Gastroesophageal sphincter (tissue), 4 donors: ENCODE results near the gene KLRG1. TPM values are rescaled to one million over a fixed set of nuclear protein-coding genes. Genes with fewer than 3 reads are reported as not detected.

Experiments
- ATAC-seq: fragments of 150-250 bp; one replicate; pipeline ENCODE4 v1.9.1; 2016; ENCODE audit warnings: mild to moderate bottlenecking, moderate library complexity
- H3K27ac ChIP-seq, 4 donors: fragments of 200-600 bp; sonication (generic) in 3 of 4; 1 replicate in 3 of 4; 2 replicates in 1 of 4; pipeline ENCODE4 v1.5.1; 2016 to 2019
- H3K27me3 ChIP-seq: fragments of 200-600 bp; sonication (generic); one replicate; pipeline ENCODE4 v1.5.1; 2019
- H3K36me3 ChIP-seq, 2 donors: fragments of 200-600 bp; sonication (generic); one replicate each; pipeline ENCODE4 v1.5.1; 2019; ENCODE audit warnings: control low read depth in 1 of 2
- H3K4me1 ChIP-seq, 3 donors: fragments of 200-600 bp; sonication (generic); 1 replicate in 2 of 3; 2 replicates in 1 of 3; pipeline ENCODE4 v1.5.1; 2016 to 2019; ENCODE audit warnings: control low read depth in 2 of 3
- H3K4me3 ChIP-seq, 2 donors: fragments of 200-600 bp; sonication (generic); one replicate each; pipeline ENCODE4 v1.5.1; 2019; ENCODE audit warnings: mild to moderate bottlenecking in 1 of 2, moderate library complexity in 1 of 2
- H3K9me3 ChIP-seq, 3 donors: fragments of 200-600 bp; sonication (generic); one replicate each; pipeline ENCODE4 v1.5.1; 2017 to 2019; ENCODE audit warnings: control low read depth in 2 of 3
- EP300 ChIP-seq: sonication (generic); formaldehyde crosslinking; IDR thresholded peaks from one replicate; pipeline ENCODE4 v1.6.1; 2017; ENCODE audit warnings: antibody characterized with exemption, mild to moderate bottlenecking
- POLR2A ChIP-seq, 2 donors: fragments of 450-650 bp; IDR thresholded peaks; one replicate each; pipeline ENCODE4 v1.6.1; 2017; ENCODE audit warnings: antibody characterized with exemption in 2 of 2, mild to moderate bottlenecking in 2 of 2, moderate library complexity in 1 of 2
- POLR2AphosphoS5 ChIP-seq: sonication (generic); formaldehyde crosslinking; IDR thresholded peaks from one replicate; pipeline ENCODE4 v1.6.1; 2017; ENCODE audit warnings: antibody characterized with exemption
- WGBS, 2 donors: methylation state at CpG; one replicate each; pipeline ENCODE4 v1.1.5; 2018; ENCODE audit warnings: low coverage in 1 of 2; 5-methylcytosine and 5-hydroxymethylcytosine counted together
- total RNA-seq, 4 donors: library from RNA; depleted of rRNA; stranded (reverse); fragments of >200 nt; gene quantifications; one replicate each; pipeline ENCODE4 v1.1.0, GENCODE V29; 2016
- TF ChIP-seq, protein P1 (sequence below), 4 experiments: fragments of 200-600 bp in 2 of 4; fragments of 450-650 bp in 2 of 4; sonication (generic) in 1 of 4; IDR thresholded peaks; one replicate each; pipeline ENCODE4 v1.5.1; 2017 to 2019; ENCODE audit warnings: antibody characterized with exemption in 4 of 4, mild to moderate bottlenecking in 2 of 4, moderate library complexity in 2 of 4

KLRG1 gene
- total RNA-seq, 4 donors from 2014 or later, result 0.45 to 5.7 (median 1.6) TPM; not detected in 1

DNA sequence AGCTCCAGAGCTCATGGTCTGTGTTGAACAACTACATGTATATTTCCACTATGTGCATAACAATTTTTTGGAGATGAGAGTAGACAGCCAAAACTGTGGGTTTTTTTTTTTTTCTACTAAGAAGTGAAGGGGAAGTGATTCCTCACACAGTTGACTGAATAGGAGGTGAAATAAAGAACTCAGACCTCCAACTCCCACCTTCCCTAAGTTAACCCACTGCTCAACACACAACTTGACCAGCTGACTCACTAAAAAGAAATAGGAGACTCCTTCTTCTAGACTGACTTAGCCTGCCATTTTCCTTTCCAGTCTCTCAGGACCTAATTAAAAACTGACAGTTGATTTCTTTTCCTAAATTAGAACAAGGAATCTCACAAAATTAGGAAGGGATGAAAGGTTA lies 41.6 kb upstream of the KLRG1 start:
- no peak for ATAC-seq
- Histone ChIP-seq H3K27ac (no peak overlapping the region), H3K4me3 (no peak overlapping the region), H3K9me3 (no peaks in the 10 kb centered on the region), H3K27me3 (no peaks in the 10 kb centered on the region), H3K4me1 (peaks cover 0 to 40% (median 4%) of the 10 kb centered on the region in 3 donors), H3K36me3 (peaks cover 6 to 36% of the 10 kb centered on the region in 2 donors)
- TF ChIP-seq POLR2AphosphoS5 (no peak), EP300 (no peak), POLR2A (IDR thresholded peaks at IDR 0.05) (no peak)
- TF ChIP-seq, protein P1, sequence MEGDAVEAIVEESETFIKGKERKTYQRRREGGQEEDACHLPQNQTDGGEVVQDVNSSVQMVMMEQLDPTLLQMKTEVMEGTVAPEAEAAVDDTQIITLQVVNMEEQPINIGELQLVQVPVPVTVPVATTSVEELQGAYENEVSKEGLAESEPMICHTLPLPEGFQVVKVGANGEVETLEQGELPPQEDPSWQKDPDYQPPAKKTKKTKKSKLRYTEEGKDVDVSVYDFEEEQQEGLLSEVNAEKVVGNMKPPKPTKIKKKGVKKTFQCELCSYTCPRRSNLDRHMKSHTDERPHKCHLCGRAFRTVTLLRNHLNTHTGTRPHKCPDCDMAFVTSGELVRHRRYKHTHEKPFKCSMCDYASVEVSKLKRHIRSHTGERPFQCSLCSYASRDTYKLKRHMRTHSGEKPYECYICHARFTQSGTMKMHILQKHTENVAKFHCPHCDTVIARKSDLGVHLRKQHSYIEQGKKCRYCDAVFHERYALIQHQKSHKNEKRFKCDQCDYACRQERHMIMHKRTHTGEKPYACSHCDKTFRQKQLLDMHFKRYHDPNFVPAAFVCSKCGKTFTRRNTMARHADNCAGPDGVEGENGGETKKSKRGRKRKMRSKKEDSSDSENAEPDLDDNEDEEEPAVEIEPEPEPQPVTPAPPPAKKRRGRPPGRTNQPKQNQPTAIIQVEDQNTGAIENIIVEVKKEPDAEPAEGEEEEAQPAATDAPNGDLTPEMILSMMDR (IDR thresholded peaks at IDR 0.05), result no peak

DNA sequence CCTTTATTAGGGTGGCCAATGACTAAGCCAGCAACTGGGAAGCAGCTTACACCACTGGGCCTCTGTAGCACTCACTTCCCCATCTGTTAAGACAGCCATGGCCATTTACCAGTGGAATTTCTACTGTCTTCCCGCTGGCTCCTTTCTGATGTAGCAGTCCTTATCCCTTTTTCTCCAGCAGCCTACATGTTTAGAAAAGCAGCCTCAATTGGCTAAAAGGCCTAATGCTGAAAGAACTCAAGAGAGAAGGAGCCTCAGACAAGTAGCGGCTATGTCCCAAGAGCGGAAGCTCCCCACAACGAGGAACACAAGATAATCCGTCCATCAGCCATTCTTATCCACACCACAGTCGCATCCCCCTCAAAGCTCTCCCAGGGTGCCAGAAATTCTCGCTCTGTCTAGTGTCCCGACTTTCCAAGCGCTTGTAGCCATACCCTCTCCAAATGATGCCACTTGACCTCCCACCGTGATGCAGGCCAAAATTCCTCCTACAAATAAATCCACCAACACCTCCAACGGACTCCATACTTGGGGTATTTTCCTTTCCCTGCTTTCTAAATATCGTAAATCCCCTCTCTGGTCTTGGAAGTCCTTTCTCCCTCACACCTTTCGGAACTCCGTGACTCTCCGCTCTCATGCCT lies 40.5 kb upstream of the KLRG1 start:
- WGBS, 2 donors, result 0 to 3% methylated on average over 8 to 12 of the region's 15 CpGs
- H3K27ac ChIP-seq, result peak overlapping the region; percentile 95 to 97 (median 95)
- TF ChIP-seq EP300 (no peak), POLR2A (IDR thresholded peaks at IDR 0.05) (no peak), POLR2AphosphoS5 (no peak)
- TF ChIP-seq, protein P1 (IDR thresholded peaks at IDR 0.05), result no peak
- H3K27me3 ChIP-seq, result no peaks in the 10 kb centered on the region
- peaks cover 0 to 40% (median 4%) of the 10 kb centered on the region in 3 donors for H3K4me1 ChIP-seq
- no peaks in the 10 kb centered on the region for H3K9me3 ChIP-seq
- ATAC-seq, result no peak
- H3K4me3 ChIP-seq, result peak overlapping the region; percentile 52 to 74
- H3K36me3 ChIP-seq, result peaks cover 0 to 26% of the 10 kb centered on the region in 2 donors

DNA sequence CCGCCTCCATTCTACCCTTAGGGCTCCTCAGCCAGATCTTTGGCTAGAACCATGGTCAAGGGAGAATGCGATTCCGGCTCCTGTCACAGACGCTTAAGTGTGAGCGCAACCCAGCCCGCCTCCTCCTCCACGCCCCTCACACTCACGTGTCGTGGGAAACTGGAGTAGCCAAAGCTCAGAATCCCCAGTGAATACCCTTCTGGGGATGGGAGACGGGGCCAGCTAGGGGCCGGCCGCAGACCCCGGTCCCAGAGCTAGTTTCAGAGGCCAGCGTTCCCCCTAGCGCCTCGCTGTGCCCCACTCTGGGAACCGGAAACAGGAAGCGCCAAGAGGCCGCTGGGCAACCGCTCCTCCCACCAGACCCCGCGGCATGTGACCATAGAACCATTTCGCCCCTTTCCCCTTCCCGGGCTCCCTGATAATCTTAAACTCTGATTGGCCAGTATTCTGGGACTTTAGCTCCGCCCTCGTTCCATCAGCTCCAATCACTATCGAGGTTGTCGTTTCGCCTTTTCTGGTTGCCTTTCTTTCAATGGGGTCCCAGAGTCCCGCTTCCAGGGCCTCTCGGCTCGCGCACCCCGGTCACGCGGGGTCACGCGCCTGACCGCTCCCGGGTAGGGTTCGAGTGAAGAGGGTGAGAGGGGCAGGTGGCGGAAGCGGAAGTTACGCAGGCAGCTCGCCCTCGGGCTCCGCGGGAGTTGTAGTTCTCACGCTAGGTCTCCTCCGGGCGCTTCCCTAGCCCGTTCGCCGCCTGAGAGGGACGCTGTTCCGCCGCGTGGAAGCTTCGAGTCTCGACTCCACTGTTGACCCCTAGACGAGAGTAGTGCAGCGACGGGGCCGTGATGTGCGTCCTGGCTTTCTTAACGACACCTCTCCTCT lies 39.8 kb upstream of the KLRG1 start, which contains the start of gene M6PR:
M6PR (minus strand) TSS at position 304 of the 879 bp plus-strand sequence. CDS start 3,241 bp downstream, outside the sequence.
- Histone ChIP-seq H3K4me3 (peak within 1 kb of the TSS; percentile 52 to 74), H3K27ac (peak within 1 kb of the TSS; percentile 95 to 97 (median 95)), H3K36me3 (peaks cover 0 to 18% of the 10 kb centered on the region in 2 donors), H3K4me1 (peaks cover 0 to 40% (median 4%) of the 10 kb centered on the region in 3 donors), H3K9me3 (no peaks in the 10 kb centered on the region), H3K27me3 (no peaks in the 10 kb centered on the region)
- WGBS, 2 donors, result 0 to 1% methylated on average over 12 to 32 of the region's 66 CpGs
- ATAC-seq, result peak; percentile 98
- TF ChIP-seq POLR2AphosphoS5 (peak; percentile 84), POLR2A (IDR thresholded peaks at IDR 0.05) (peak; percentile 74 to 84), EP300 (no peak)
- TF ChIP-seq, protein P1 (IDR thresholded peaks at IDR 0.05), result peak; percentile 18 to 62 (median 51)

DNA sequence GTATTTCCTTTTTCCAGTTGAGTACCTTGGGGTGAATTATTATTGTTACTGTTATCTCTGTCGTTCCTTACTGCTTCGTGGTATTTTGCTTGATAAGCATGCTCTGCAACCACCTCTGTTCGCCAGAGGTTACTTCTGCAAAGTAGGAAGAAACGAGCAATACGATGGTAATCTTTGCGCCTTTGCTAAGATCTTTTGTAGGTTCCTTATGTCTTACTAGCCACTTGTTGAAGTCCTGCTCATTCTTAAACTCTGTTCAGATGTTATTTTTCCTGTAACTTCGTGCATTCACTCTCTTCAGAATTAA lies 39.2 kb upstream of the KLRG1 start:
- 0% methylated on average over 7 of the region's 7 CpGs for WGBS, 2 donors
- ATAC-seq, result peak; percentile 2

More for the DNA sequence above, 39.2 kb upstream of the KLRG1 start:
- Histone ChIP-seq H3K9me3 (no peaks in the 10 kb centered on the region), H3K27ac (peak overlapping the region; percentile 95 to 97 (median 95)), H3K4me1 (peaks cover 0 to 40% (median 4%) of the 10 kb centered on the region in 3 donors), H3K27me3 (no peaks in the 10 kb centered on the region), H3K4me3 (peak overlapping the region; percentile 52 to 74), H3K36me3 (peaks cover 0 to 12% of the 10 kb centered on the region in 2 donors)
- no peak for TF ChIP-seq POLR2A (IDR thresholded peaks at IDR 0.05)
- TF ChIP-seq EP300, result no peak
- TF ChIP-seq, protein P1 (IDR thresholded peaks at IDR 0.05), result no peak
- no peak for TF ChIP-seq POLR2AphosphoS5
